Activated CD8-positive, alpha-beta memory T cell treated with anti-CD3 and anti-CD28 coated beads, Interleukin-2, amount 50 U/mL, for 1 hour (primary cell): ENCODE results near the gene KRT76.

Experiments used
- DNase-seq: peaks from one replicate; pipeline ENCODE4 v3.0.0-alpha.2; 2020; ENCODE audit errors: extremely low read depth

The KRT76 gene

DNA sequence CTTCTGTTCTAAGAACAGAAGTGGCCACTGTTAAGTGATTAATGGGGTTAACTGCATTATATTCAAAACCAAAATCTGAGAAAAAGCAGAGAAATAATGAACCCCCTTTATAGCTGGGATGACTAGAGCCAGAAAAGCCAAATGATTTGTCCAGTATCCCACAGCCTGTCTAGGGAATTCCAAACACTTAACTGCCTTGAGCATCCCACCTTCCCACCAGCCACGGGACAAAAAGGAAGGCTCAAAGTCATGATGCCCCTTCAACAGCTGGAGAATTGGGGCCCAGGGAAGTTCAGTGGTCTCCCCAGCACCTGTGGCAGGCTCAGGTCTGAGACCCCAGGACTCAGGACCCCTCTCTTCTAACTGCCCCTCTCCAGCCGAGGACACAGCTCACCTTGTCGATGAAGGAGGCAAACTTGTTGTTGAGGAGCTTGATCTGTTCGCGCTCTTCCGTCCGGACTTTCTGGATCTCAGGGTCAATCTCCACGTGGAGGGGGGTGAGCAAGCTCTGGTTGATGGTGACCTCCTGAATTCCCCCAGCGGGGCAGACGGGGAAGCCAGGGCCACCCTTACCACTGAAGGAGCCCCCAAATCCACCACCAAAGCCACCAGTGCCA is 36.2 kb upstream of the KRT76 start:
- DNase-seq, result no peak

DNA sequence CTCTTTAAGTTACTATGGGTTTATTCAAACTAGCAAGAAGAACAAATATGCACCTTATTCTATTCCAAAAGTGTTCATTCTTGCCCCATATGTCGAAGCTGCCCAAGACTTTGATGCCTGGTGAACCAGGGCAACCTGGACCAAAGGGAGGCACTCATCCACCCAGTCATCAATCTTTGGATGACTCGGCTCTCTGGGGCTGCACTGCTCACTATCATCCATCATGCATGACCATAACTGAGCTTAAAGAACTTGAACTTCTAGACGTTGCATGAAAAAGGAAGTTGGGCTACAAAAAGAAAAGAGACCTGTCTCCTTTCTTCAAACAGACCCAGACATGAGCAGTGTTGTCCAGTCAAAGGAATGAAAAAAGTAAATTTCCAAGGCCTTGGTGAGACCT is 35.6 kb upstream of the KRT76 start:
- no peak for DNase-seq

DNA sequence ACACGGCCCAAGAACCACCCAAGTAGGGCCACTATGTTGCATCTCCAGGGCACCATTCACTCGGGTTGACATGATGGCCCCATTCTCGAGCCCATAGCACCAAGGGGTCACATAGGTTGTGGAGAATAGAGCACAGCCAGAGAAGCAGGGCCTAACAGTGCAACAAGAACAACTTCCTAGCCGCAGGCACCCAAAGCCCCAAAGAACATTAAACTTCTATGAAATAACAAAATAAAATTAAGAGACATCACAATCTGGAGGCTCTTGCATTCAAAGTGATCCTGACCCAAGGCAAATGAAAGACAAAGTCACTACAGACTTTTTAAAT is 34.9 kb upstream of the KRT76 start:
- no peak for DNase-seq

DNA sequence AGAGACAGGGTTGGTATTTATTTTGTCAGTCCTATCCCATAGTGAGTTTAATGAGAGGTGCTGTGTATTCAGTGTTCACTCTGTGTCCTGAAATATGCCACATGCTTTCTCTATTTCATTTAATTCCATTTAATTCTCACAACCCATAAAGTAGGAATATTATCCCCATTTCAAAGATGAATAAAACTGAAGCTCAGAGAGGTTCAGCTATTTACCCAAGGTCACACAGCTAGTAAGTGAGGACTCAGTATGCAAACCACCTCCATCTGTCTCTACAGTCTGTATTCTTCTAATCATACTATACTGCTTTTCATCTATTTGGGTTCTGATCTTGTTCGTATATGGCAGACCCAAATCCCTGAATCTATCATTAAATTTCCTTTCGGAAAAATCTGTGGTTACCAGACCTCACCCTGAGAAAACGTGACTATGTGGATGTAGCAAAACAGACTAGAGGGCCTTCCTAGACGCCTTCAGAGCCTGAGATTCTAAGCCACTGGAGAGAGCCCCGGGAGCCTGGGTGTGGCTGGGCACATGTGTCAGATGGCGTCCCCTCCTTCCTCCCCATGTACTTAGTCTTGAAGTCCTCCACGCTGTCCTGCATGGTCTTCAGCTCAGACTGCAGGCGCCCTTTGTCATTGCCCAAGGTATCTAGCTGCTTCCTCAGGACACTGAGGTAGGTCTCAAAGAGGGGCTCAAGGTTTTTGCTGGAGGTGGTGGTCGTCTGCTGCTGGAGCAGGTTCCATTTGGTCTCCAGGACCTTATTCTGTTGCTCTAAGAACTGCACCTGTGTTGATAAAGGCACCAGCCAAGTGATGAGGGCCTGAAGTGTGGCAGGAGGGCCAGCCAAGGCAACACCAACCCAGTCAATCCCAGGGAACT is 34.3 kb upstream of the KRT76 start:
- no peak for DNase-seq

DNA sequence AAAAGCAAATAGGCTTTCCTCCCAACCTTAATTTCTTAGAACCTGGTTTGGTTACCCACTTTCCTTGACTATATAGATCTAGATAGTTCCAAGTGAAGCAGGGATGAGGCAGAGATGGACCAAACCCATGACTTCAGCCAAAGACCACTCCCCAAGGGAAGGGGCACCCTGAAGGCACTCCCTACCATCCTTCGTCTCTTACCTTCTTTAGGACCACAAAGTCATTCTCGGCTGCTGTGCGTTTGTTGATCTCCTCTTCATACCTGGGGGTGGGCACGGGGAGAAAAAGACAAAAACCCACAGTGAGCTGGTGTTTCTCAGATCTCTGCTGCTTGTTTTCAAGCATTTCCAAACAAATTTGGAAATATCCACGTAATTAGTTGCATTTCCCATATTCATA is 33.4 kb upstream of the KRT76 start:
- no peak for DNase-seq

DNA sequence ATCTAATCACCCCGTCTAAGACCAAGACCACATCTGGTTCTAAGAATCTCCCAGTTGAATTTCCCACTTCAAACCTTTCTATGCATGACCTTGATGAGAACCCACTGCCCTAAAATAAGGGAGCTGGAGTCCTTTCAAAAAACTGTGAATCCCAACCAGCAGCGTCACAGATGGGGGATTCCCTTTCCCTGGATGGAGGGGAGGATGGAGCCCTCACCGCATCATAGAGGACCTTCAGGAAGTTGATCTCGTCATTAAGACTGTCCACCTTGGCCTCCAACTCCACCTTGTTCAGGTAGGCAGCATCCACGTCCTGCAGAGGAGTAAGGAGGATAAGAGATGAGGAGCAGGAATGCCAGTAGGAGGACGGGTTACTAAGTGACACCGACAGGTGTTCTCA is 32.0 kb upstream of the KRT76 start:
- DNase-seq, result no peak

DNA sequence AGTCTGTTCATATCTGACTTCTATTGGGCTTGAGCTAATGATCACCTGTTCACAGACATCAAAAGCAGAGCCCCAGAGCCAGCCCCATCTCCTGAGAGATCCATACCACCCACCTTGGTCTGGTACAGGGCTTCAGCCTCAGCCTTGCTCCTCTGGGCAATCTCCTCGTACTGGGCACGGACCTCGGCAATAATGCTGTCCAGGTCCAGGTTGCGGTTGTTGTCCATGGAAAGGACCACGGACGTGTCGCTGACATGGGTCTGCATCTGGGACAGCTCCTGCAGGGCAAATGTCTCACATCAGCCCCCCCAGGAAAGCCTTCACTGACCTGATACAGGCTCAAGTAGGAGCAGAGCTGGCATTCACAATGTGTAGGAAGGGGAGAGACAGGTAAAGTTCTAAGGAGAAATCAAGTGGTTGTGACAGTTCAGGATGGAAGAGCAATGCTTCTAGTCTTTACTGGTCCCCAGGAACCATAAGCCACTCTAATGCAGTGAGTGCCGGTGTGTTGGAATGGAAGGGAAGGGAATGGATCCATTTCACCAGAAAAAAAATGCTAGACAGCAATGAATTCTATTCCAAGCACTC is 31.5 kb upstream of the KRT76 start:
- no peak for DNase-seq

DNA sequence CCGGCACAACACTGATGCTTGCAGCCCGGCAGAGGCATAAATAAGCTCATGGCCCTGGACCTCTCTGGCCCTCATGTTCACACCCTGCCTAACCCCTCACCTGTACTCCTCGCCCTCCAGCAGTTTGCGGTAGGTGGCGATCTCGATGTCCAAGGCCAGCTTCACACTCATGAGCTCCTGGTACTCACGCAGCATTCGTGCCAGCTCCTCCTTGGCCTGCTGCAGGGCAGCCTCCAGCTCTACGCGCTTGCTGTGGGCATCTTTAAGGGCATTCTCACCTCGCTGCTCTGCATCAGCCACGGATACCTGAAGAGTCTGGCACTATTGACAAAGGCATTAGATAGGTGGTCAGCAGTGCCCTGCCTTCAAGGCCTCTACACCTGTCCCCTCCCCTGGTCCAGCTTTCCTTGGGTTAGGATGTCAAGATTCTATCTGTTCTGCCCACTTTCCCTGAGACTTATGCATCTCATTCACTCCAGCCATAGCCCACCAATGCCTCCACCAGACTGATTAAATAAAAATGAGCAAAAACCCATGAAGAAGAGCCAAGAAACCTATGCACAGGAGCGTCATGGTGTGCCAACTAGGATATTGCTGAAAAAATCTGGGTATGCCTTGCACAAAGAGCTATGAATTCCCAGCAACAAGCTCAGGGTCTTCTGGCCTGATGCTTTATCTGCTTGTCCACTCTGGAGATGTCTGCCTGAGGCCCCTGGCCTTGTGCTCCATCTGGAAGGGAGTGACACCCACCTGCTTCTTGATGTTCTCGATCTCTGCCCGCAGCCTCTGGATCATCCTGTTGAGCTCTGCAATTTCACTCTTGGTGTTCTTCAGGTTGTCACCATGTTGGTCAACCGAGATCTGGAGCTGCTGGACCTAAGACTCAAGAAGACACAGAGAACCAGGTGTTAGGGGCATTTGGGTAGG is 30.7 kb upstream of the KRT76 start:
- DNase-seq, result no peak

DNA sequence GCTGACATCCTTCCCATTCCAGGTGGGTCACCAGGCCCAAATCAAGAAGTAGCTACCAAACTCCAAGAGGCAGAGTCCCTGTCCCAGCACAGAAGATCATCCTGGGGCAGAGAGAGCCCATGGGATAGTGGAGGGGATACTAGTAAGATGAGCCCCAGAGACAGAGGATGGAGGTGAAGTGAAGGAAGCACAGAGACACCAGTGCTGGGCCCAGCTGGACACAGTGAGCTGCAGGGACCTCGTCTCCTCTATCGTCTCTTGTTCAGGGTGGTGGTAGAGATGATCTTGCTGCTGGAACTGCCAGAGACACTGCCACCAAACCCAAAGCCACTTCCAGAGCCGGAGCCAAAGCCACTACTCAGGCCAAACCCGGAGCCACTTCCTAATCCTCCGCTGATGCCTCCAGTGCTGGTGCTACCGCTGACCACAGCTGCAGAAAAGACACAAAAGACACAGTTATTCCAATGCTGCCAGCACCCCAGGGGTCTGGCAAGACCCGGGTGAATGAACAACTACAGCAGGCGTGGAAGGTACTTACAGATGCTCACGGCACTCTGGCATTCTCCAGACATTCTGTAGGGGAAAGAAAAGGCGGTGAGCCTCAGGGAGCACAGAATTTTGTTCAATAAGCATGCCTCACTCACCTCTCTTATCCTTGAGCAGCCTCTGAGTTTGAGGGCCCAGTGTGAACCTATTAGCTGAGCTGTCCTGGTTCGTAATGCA is 29.8 kb upstream of the KRT76 start:
- DNase-seq, result no peak

DNA sequence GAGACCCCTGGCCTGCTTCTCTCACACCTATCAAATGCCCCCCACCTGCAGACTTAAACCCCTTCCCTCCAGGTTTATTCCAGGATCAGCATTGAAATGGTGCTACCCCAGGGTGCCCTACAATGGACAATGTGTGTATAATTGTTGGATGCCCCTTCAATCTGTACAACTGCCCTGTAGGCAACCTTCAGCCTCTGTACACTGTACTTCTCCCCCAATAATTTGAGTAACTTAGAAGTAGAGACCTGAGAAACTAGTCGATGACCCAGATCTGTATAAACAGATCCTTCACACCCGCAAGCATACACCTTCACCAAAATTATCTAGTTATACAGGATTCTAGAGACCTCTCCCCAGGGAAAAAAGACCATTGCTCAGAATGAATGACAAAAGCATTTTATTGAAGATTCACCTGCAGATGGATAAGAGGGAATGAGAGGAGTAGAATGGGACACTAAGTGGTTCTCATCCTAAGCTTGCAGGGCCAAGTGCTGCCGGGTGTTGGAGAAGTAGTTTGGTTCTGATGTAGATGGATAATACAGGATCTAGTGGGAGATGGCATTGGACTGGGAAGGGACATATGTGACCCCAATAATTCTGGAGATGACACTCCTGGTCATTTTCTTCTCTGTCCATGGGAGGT is 29.1 kb upstream of the KRT76 start:
- DNase-seq, result no peak

DNA sequence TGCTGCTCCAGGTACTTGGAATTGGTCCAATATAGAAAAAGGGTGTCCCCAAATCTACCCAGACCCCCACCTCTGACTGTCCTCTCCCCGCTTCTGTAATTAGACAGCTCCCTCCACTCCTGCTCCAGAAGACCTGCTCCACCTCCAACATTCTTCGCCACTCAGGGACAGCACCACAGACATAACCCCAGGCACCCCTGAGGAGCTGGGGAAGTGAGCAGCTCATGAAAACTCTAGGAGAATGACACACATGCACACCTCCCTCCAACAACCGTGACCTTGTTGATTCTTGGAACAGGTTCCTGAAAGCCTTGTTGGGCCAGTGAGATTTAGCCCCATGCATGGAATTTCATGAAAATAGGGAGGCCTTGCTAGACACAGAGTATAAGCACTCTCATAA is 28.6 kb upstream of the KRT76 start:
- no peak for DNase-seq

DNA sequence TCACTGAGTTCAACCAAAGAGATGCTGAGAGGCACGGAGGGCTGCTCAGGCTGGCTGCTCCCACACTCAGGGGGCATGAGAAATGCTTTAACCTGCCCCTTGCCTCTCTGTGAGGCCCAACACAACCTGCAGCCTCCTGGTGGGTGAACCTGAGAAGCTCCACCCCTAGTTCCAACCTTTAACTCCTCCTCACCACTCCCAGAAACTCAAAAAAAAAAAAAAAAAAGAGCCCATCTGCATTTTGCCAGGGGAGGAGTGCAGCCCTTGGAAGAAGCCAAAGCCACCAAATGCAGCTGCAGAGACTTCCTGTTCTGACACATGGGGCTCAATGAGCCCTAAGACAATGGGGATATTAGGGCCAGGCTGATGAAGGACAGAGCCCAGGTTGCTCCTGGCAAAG is 27.9 kb upstream of the KRT76 start:
- no peak for DNase-seq

DNA sequence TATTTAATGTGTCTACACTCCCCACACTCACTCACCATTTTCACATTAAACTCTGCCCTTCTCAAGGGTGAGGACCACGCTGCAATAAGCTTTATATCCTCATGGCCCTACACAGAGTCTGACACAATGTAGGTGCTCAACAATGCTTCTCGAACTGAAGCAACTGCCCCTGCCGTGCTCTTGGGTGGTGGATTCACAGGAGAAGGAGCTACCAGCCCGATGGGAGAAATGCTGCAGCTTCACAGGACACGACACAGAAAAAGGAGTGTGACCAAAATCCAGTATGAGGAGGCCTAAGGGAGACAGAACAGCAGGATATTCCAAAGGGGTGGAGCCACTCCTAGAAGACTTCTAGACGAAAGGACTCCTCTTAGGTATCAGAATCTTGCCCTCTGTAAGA is 25.3 kb upstream of the KRT76 start:
- DNase-seq, result no peak

DNA sequence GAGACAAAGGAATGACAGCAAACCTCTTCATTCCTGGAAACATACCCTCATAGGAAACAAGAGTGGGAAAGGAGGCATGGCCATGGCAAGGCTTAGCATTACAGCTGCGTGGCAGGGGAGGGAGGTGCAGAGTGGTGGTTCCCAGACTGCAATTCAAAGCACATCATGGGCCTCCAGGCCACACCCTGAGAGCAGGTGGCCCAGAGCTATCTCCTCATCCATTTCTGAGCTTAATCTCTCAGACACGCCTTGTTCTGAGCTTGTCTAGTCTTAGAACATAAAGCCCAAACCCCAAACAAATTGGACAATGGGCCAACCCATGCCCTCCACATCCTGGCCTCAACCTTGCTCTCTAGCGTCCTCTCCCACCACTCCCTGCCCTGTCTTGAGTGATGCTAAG is 24.6 kb upstream of the KRT76 start:
- no peak for DNase-seq

DNA sequence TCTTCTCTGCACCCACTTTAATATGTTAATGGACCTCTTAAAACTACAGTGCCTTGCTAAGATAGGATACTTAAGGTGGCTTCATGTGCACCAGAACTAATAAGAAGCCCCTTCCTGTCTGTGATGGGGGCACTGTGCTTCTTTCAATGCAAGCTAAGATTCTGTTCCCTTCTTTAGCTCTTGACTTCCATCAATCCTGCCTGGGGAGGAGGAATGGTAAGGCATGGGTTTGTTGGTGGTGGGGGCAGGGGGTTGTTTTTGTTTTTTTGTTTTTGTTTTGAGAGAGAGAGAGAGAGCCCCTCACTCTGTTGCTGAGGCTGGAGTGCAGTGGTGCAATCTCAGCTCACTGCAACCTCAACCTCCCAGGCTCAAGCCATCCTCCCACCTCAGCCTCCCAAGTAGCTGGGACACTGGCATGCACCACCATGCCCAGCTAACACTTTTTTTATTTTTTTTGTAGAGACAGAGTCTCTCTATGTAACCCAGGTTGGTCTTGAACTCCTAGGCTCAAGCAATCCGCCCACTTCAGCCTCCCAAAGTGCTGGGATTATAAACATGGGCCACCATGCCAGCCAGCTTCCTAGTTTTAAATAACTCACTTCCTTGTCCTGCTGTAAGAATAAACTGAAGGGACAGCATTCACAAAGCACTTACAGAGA is 23.2 kb upstream of the KRT76 start:
- no peak for DNase-seq

DNA sequence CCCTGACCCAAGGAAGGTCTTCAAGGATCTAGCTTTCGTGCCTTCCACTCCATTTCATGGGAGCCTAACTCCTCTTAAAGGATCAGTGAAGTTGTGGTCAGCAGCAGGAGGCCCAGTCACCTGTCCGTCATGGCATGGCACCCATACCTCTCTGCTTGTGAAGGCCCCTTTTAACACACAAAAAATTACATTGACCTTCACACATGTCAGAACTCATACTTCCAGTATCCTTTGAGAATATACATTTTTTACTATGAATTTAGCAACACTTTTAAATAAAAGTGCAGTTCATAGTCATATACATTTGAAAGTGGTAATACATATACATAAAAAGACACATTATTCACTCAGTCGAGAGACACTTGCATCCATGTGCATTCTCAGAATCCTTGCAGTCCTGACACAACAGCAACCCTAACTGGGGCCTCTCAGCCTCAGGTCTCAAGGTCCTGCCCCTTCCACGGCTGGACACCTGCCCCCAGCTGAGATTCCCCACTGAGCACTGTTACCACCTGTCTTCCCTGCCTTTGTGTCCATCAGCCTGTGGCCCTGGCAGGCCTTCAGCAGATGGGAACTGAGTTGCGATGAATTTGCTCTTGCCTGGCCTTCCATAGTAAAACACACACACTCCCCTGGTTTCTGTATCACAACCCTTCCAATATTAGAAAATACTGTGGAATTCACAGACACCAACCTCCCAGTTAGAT is 22.5 kb upstream of the KRT76 start:
- no peak for DNase-seq

DNA sequence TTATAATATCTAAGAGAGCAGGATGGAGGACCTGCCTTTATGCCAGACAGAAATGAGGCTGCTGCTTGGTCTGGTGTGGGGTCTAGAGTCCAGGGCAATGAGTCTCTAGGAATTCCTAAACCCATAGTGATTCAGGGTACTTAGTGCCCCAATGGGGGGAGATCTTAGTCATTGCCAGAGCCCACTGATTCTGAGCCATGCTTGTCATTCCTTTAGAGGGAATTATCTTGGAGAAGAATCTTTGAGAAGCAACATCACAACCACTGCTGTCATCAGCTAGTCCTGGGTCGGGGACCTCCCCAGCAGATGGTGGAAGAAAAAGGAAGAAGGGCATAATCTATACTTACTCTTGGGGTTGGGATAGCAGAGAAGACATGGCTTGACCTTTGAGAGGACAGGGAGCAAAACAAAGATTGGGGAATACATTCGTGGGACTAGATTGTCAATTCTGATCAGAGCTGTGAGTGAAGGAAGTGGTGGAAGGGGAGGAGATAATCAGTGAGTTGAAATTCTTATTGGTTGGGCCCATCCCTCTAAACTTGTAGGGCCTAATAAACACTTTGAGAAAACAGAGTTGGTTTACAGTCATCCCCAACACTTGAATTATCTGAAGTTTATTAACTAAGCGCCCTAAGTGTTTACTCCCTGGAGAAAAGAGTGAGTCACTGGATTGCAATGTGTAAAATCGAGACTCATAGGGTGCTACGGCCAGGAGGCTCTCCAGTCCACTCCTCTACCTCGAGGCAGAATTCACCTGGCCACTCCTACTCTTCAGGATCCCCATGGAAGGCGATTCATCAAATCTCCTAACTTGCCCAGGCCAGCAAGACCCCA is 21.7 kb upstream of the KRT76 start:
- no peak for DNase-seq

DNA sequence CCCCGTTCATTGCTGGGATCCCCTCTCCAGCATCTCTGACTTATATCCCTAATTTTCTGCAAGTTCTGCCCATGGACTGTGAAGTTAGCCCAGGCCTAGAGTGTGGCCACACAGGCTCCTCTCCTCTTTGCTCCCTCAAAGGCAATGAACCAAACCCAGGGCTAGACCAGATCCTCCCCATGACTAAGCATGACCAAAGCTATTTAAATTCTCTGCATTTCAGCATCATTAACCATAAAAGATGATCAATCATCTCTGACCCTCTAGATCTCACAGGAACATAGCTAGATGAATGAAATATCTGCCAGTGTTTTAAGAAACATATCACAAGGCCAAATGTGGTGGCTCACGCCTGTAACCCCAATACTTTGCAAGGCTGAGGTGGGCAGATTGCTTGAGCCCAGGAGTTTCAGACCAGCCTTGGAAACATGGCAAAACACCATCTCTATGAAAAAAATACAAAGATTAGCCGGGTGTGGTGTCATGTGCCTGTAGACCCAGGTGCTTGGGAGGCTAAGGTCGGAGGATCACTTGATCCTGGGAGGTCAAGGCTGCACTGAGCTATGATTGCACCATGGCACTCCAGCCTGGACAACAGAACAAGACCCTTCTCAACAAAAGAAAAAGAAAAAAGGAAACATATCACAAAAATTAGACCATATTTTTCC is 21.0 kb upstream of the KRT76 start:
- no peak for DNase-seq

DNA sequence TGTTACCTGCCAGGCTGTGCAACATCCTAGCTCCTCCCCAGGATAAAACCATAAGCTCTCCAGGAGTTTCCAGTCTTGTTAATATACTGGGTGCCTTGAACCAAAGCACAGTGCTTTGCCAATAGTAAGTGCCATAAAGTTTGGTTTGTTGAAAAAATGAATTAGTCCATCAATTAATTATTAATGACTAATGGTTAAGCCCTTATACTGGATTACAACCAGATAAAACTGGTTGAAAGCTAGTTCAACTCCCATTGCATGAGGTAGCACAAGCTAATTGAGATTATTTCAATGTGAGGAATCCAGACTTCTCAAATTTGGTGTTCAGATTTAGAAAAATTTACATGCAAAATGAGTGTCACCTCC is 20.4 kb upstream of the KRT76 start:
- DNase-seq, result no peak
